Neutrophil (primary cell): ENCODE measurements around the gene LRIT2.

Experiments used
- H3K27ac ChIP-seq: fragments of 200-600 bp; sonication (generic); 2 replicates; pipeline ENCODE4 v1.5.1; 2016; ENCODE audit warnings: mild to moderate bottlenecking, moderate library complexity
- H3K27me3 ChIP-seq: fragments of 200-600 bp; sonication (generic); 2 replicates; pipeline ENCODE4 v1.6.0; 2016; ENCODE audit warnings: mild to moderate bottlenecking
- H3K36me3 ChIP-seq: fragments of 200-600 bp; sonication (generic); 2 replicates; pipeline ENCODE4 v1.5.1; 2017
- H3K4me1 ChIP-seq, 2 experiments: fragments of 200-600 bp in 1 of 2; sonication (generic) in 1 of 2; 1 replicate in 1 of 2; 2 replicates in 1 of 2; pipeline versions ENCODE4 v1.5.1 to v1.6.1; 2013 to 2016; ENCODE audit warnings: low read depth in 1 of 2, low read length in 1 of 2, mild to moderate bottlenecking in 1 of 2, moderate library complexity in 1 of 2; ENCODE audit not compliant: control insufficient read depth in 1 of 2, insufficient read depth in 1 of 2
- H3K4me3 ChIP-seq, 2 experiments: fragments of 200-600 bp in 1 of 2; sonication (generic) in 1 of 2; 1 replicate in 1 of 2; 2 replicates in 1 of 2; pipeline ENCODE4 v1.5.1; 2013 to 2016; ENCODE audit warnings: low read depth in 1 of 2, low read length in 1 of 2, mild to moderate bottlenecking in 1 of 2, moderate library complexity in 1 of 2
- H3K9me3 ChIP-seq: fragments of 200-600 bp; sonication (generic); 2 replicates; pipeline ENCODE4 v1.5.1; 2016
- TF ChIP-seq, protein P1 (sequence below): fragments of 200-600 bp; sonication (generic); IDR thresholded peaks from 2 replicates; pipeline ENCODE4 v1.5.1; 2016; ENCODE audit warnings: antibody characterized with exemption

LRIT2 gene

DNA sequence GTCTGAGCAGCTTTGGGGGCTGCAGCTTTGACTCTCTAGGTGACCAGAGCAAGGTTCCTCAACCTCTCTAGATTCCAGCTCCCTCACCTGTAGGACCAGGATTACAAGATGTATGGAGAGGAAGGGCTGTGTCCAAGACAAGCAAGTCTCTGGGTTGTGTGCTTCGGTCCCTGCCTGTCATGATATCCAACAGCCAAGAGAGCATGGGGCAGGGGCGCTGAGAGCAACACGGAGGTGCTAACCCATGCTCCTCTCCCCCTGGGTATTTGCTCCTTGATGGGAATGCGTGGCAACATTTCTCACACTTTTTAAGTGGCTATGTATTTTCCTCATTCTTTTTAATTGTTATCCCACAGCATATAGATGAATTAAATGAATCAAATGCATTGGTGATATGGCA is 20.7 kb downstream of the LRIT2 start:
- Histone ChIP-seq H3K27ac (no peak overlapping the region), H3K4me1 (no peaks in the 10 kb centered on the region), H3K27me3 (peaks cover 41% of the 10 kb centered on the region), H3K4me3 (no peak overlapping the region), H3K36me3 (no peaks in the 10 kb centered on the region), H3K9me3 (no peaks in the 10 kb centered on the region)
- TF ChIP-seq, protein P1, sequence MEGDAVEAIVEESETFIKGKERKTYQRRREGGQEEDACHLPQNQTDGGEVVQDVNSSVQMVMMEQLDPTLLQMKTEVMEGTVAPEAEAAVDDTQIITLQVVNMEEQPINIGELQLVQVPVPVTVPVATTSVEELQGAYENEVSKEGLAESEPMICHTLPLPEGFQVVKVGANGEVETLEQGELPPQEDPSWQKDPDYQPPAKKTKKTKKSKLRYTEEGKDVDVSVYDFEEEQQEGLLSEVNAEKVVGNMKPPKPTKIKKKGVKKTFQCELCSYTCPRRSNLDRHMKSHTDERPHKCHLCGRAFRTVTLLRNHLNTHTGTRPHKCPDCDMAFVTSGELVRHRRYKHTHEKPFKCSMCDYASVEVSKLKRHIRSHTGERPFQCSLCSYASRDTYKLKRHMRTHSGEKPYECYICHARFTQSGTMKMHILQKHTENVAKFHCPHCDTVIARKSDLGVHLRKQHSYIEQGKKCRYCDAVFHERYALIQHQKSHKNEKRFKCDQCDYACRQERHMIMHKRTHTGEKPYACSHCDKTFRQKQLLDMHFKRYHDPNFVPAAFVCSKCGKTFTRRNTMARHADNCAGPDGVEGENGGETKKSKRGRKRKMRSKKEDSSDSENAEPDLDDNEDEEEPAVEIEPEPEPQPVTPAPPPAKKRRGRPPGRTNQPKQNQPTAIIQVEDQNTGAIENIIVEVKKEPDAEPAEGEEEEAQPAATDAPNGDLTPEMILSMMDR: no peak

DNA sequence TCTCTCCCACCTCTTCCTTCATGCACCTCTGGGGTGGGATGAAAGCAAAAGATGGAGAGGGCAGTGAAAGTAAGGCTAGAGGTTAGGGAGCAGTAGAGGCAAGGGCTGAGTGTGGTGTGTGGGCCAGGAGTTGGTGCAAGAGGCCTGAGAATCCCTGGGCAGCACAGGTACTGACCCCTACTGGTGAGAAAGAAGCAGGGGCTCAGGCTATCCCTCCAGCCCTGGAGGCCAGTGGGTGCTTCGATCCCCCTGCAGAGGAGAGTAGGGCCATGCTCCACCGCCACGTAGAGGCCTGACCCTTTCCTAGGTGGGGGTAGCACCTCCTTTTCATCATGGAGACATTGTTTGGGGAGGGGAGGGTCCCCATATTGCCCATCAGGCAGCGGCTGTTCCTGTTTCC is 21.2 kb downstream of the LRIT2 start:
- TF ChIP-seq, protein P1: no peak

GRCh38 chr10:84202349-84202748 is 23.0 kb downstream of the LRIT2 start:
- Histone ChIP-seq H3K9me3 (no peaks in the 10 kb centered on the region), H3K27ac (no peak overlapping the region), H3K27me3 (peaks cover 40% of the 10 kb centered on the region), H3K36me3 (no peaks in the 10 kb centered on the region), H3K4me1 (no peaks in the 10 kb centered on the region), H3K4me3 (no peak overlapping the region)
- TF ChIP-seq, protein P1: no peak

More for the DNA sequence above, 21.2 kb downstream of the LRIT2 start:
- Histone ChIP-seq H3K9me3 (no peaks in the 10 kb centered on the region), H3K36me3 (no peaks in the 10 kb centered on the region), H3K4me1 (no peaks in the 10 kb centered on the region), H3K27me3 (peaks cover 40% of the 10 kb centered on the region), H3K27ac (no peak overlapping the region), H3K4me3 (no peak overlapping the region)

- no peaks in the 10 kb centered on the region for H3K4me1 ChIP-seq
- H3K36me3 ChIP-seq: no peaks in the 10 kb centered on the region
- H3K4me3 ChIP-seq: no peak overlapping the region
- no peaks in the 10 kb centered on the region for H3K9me3 ChIP-seq
- H3K27ac ChIP-seq: no peak overlapping the region
- TF ChIP-seq, protein P1: no peak
- peaks cover 40% of the 10 kb centered on the region for H3K27me3 ChIP-seq
Observed at GRCh38 chr10:84201682-84202081, 23.7 kb downstream of the LRIT2 start.

- Histone ChIP-seq H3K9me3 (no peaks in the 10 kb centered on the region), H3K27ac (no peak overlapping the region), H3K36me3 (no peaks in the 10 kb centered on the region), H3K27me3 (peaks cover 45% of the 10 kb centered on the region), H3K4me3 (no peak overlapping the region), H3K4me1 (no peaks in the 10 kb centered on the region)
- TF ChIP-seq, protein P1: no peak
Observed at GRCh38 chr10:84201244-84201606, 24.1 kb downstream of the LRIT2 start.
